ENCODE data around the gene CYP27C1.

DNA sequence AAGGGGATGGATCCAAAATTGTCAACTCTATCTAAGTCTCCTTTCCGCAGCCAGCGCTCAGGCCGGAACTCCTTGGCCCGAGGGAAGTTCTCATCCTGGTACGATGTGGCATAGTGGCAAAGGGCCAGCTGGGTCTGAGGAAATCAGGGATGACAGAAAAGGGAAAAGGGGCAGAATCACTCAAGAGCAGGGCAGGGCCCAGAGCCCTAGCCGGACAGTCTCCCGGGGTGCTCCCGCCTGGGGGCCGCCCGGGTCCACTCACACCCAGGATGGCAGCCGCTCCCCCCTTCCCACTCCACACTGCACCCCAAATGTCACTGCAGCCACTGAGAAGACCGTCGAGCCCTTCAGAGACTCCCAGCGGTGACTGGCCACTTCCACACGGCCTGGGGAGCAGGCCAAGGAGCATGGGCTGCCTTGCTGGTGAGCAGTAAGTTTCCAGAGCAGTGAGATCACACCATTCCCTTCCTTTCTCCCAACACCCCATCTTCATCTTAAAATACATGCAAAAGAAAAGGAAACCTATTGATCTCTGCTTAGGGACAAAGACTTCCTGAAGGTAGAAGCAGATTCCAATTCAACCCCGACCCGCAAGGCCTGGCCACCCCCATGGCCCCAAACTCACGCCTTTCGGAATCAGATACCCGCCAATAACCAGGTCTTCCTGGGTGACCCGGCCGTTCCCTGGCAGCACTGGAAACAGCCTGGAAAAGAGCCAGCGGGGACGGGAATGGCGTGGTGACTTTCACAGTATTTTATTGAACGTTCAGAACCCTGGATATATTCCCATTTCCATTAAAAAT is 26.7 kb downstream of the CYP27C1 start:
- TF ChIP-seq HMG20A (CRISPR knock-in tag; conservative IDR thresholded peaks at IDR 0.05) (no peak), POLR2A (conservative IDR thresholded peaks at IDR 0.05) (no peak), ZBED1 (IDR thresholded peaks at IDR 0.05) (no peak), MAFF (IDR thresholded peaks at IDR 0.05; ENCODE audit: low read length) (no peak), MEF2D (tag; conservative IDR thresholded peaks at IDR 0.05; ENCODE audit: low read depth) (no peak), FOXJ3 (CRISPR knock-in tag; IDR thresholded peaks at IDR 0.05) (no peak), HDGF (IDR thresholded peaks at IDR 0.05) (no peak), ZNF12 (CRISPR knock-in tag; IDR thresholded peaks at IDR 0.05) (no peak), EZH2 (IDR thresholded peaks at IDR 0.05; ENCODE audit: borderline replicate concordance, low read depth, low read length) (0 out of 2 replicates have a peak, but pooled peaks have one; percentile 57)
- TF ChIP-seq, protein P1, sequence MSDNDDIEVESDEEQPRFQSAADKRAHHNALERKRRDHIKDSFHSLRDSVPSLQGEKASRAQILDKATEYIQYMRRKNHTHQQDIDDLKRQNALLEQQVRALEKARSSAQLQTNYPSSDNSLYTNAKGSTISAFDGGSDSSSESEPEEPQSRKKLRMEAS (CRISPR knock-in tag; IDR thresholded peaks at IDR 0.05), result no peak
- TF ChIP-seq, protein P2, sequence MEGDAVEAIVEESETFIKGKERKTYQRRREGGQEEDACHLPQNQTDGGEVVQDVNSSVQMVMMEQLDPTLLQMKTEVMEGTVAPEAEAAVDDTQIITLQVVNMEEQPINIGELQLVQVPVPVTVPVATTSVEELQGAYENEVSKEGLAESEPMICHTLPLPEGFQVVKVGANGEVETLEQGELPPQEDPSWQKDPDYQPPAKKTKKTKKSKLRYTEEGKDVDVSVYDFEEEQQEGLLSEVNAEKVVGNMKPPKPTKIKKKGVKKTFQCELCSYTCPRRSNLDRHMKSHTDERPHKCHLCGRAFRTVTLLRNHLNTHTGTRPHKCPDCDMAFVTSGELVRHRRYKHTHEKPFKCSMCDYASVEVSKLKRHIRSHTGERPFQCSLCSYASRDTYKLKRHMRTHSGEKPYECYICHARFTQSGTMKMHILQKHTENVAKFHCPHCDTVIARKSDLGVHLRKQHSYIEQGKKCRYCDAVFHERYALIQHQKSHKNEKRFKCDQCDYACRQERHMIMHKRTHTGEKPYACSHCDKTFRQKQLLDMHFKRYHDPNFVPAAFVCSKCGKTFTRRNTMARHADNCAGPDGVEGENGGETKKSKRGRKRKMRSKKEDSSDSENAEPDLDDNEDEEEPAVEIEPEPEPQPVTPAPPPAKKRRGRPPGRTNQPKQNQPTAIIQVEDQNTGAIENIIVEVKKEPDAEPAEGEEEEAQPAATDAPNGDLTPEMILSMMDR (IDR thresholded peaks at IDR 0.05 in 2 of 3, conservative IDR thresholded peaks at IDR 0.05 in 1 of 3; ENCODE audit: insufficient read depth in 2 of 3, low read depth in 1 of 3, low read length in 3 of 3), result no peak
- TF ChIP-seq, protein P3, sequence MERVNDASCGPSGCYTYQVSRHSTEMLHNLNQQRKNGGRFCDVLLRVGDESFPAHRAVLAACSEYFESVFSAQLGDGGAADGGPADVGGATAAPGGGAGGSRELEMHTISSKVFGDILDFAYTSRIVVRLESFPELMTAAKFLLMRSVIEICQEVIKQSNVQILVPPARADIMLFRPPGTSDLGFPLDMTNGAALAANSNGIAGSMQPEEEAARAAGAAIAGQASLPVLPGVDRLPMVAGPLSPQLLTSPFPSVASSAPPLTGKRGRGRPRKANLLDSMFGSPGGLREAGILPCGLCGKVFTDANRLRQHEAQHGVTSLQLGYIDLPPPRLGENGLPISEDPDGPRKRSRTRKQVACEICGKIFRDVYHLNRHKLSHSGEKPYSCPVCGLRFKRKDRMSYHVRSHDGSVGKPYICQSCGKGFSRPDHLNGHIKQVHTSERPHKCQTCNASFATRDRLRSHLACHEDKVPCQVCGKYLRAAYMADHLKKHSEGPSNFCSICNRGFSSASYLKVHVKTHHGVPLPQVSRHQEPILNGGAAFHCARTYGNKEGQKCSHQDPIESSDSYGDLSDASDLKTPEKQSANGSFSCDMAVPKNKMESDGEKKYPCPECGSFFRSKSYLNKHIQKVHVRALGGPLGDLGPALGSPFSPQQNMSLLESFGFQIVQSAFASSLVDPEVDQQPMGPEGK (CRISPR knock-in tag; IDR thresholded peaks at IDR 0.05; ENCODE audit: borderline replicate concordance), result no peak
- TF ChIP-seq, protein P4, sequence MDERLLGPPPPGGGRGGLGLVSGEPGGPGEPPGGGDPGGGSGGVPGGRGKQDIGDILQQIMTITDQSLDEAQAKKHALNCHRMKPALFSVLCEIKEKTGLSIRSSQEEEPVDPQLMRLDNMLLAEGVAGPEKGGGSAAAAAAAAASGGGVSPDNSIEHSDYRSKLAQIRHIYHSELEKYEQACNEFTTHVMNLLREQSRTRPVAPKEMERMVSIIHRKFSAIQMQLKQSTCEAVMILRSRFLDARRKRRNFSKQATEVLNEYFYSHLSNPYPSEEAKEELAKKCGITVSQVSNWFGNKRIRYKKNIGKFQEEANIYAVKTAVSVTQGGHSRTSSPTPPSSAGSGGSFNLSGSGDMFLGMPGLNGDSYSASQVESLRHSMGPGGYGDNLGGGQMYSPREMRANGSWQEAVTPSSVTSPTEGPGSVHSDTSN (CRISPR knock-in tag; IDR thresholded peaks at IDR 0.05; ENCODE audit: low read depth), result no peak
- TF ChIP-seq, protein P4 (tag; conservative IDR thresholded peaks at IDR 0.05; ENCODE audit: low read depth), result no peak
